Measurements from ENCODE around the gene AMDHD2. TPM values are rescaled to one million over a fixed set of nuclear protein-coding genes. Genes with fewer than 3 reads are reported as not detected.

The AMDHD2 gene
- total RNA-seq, 2 experiments from 2014 or later, result 20.9 to 31.6 TPM

DNA sequence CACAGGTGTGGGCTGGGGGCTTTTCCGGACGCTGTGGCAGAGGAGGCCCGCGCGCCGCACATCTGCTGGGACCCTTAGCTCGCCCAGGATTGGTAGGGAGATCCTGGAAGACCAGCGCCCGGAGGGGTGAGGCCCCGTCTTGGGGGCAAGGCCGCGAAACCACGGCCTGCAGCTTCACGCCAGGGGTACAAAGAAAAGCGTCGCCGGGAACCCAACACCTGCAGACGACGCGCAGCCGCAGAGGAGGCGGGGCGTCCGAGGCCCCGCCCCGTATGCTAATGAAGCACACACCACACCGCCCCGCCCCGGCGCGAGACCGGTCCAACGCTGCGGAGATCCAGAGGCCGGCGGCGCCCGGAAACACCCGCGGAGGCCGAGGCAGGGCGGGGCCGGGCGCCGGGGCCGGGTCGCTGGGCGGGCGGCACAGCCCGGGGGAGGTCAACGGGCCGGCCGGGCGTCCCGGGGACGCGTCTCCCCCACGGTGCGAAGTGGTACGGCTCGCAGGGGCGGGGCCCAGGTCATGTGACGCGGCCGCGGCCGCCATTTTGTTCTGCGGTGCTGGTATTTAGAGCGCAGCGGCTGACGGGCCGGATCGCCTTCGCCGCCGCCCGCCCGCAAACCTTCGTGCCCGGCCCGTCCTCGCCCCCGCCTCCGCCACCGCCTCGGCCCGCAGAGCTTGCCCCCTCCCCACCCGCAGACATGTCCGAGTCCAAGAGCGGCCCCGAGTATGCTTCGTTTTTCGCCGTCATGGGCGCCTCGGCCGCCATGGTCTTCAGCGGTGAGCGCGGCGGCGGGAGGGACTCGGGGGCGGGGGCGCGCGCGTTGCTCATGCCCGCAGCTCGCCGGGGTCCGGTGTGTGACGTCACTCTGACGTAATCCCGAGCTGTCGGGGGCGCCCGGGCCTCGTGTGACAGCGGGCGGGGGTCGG, 6.5 kb upstream of the AMDHD2 start, which contains the start of gene ATP6V0C:
Gene ATP6V0C (plus strand): TSS at position 548 of the 928 bp plus-strand sequence. CDS start 152 bp downstream, at position 700.
- intact Hi-C loops (cut with DNase I, micrococcal nuclease), result loop anchor here (1.0 to 10.0 kb wide), 15 partner anchors 18 to 519 kb away; partner anchors contain the start of genes TBC1D24 (in 2 of the 2), ABCA3 (in 1 of the 2), CCNF (in 1 of the 2) and CEMP1 (in 1 of the 2)
- ATAC-seq, result peak; percentile 90
- Mint-ChIP-seq H3K27me3 (no peaks in the 10 kb centered on the region), H3K9me3 (ENCODE audit: low read depth) (no peaks in the 10 kb centered on the region), H3K27ac (peak within 1 kb of the TSS; percentile 95), H3K4me1 (peaks cover 44% of the 10 kb centered on the region), H3K36me3 (ENCODE audit: low read depth) (peaks cover 6% of the 10 kb centered on the region), H3K4me3 (peak within 1 kb of the TSS; percentile 93)
- peak; percentile 95 for DNase-seq
- ChIA-PET POLR2A (no interaction called here), CTCF (no interaction called here)

DNA sequence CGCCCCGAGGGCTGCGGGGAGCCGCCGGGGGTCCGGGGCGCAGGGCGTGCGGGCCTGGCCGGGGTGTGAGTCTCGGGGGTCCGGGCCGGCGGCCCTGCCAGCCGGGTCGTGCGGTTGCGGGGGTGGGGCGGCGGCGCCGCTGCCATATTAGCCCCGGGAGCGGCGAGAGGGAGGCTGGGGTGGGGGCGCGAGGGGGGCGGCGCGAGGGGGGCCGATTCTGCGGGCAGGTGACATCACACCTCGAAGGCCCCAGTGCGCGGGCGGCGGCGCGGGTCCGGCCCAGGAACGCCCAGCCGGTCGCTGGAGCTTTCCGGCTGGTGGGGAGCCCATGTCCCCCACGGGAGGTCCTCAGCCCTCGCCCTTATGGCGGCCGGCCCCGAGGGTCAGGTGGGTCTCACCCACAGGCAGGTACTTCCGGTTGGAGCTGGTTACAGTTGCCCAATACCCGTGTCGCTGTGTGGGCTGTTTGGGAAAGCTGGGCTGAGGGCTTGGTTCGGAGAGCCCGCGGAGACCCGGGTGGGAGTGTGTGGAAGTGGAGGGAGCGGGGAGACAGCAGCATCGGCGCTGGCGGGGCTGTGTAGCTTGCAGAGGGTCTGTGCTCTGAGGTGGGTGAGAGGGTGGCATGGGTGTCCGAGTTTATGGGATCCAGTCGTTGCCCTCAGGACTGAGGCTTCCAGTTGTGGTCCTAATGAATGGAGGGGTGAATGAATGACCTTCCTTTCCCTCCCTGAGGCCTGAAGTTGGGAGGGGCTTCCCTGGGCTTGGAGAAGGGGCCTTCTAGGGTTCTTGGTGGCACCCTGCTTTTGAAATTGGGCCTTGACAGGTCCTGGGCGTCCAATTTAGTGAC, 5.6 kb upstream of the AMDHD2 start:
- H3K4me1 Mint-ChIP-seq, result peaks cover 48% of the 10 kb centered on the region
- no peaks in the 10 kb centered on the region for H3K9me3 Mint-ChIP-seq (ENCODE audit: low read depth)
- peak overlapping the region; percentile 93 for H3K4me3 Mint-ChIP-seq
- DNase-seq (peak; percentile 59), ATAC-seq (peak; percentile 17)
- H3K27me3 Mint-ChIP-seq, result no peaks in the 10 kb centered on the region
- peak overlapping the region; percentile 95 for H3K27ac Mint-ChIP-seq
- intact Hi-C loops (cut with DNase I, micrococcal nuclease), result loop anchor here (5.0 to 10.0 kb wide), 2 partner anchors 37 to 520 kb away; partner anchors contain the start of gene TBC1D24 (in 1 of the 2)
- POLR2A ChIA-PET, result no interaction called here
- CTCF ChIA-PET, result interaction anchor here (0.6 kb wide), 1 partner anchor 736 kb away, joined by 3 read pairs; no protein-coding TSS in a partner anchor
- peaks cover 8% of the 10 kb centered on the region for H3K36me3 Mint-ChIP-seq (ENCODE audit: low read depth)

DNA sequence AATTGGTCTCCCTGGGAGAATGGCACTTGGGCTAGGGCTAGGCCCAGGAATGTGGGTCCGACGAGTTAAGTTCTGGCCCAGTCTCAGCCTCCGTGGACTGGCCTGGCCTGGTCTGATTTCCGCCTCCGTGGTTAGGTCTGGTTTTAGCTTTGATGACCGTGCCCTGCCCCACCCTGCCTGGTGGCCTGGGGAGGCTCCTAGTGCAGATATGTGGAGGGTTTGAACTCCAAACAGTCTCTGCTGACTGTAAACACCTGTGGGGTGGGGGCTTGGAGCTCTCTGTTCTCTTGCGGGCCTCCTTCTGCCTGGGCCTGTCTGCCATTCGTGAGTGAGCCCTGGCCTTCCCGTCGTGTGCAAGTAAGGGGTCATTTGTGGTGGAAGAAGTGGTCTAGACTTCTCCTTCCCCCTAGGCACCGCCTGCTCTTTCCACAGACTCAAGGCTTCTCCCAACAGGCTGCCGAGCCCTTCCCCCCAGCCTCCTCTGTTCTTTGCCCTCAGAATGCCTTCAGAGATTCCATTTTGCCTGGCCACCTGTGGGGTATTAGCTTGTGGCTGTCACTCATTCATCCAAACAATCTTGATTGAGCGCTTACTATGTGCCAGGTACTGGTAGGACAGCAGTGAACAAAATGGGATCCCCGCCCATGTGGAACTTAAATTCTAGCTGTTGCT, 4.9 kb upstream of the AMDHD2 start:
- Mint-ChIP-seq H3K27ac (peak overlapping the region; percentile 95), H3K9me3 (ENCODE audit: low read depth) (no peaks in the 10 kb centered on the region), H3K27me3 (no peaks in the 10 kb centered on the region), H3K36me3 (ENCODE audit: low read depth) (peaks cover 13% of the 10 kb centered on the region), H3K4me1 (peaks cover 53% of the 10 kb centered on the region), H3K4me3 (peak overlapping the region; percentile 93)
- DNase-seq (no peak), ATAC-seq (no peak)
- ChIA-PET POLR2A (interaction anchor here (0.6 kb wide), 2 partner anchors 525 to 734 kb away, joined by 3 read pairs; no protein-coding TSS in a partner anchor), CTCF (interaction anchor here (0.5 to 1.0 kb wide), 3 partner anchors 14 to 735 kb away, joined by 3 read pairs; no protein-coding TSS in a partner anchor)
- intact Hi-C loops (cut with DNase I, micrococcal nuclease), result loop anchor here in 1 of 2 experiments (10.0 kb wide), 1 partner anchor 521 kb away; no protein-coding TSS in a partner anchor

- DNase-seq (no peak), ATAC-seq (no peak)
- peaks cover 61% of the 10 kb centered on the region for H3K4me1 Mint-ChIP-seq
- POLR2A ChIA-PET, result interaction anchor here (0.6 kb wide), 1 partner anchor 73 kb away, joined by 3 read pairs; no protein-coding TSS in a partner anchor
- H3K27ac Mint-ChIP-seq, result peak overlapping the region; percentile 82
- peak overlapping the region; percentile 93 for H3K4me3 Mint-ChIP-seq
- intact Hi-C loops (cut with DNase I, micrococcal nuclease), result loop anchor here in 1 of 2 experiments (10.0 kb wide), 1 partner anchor 522 kb away; no protein-coding TSS in a partner anchor
- no peaks in the 10 kb centered on the region for H3K9me3 Mint-ChIP-seq (ENCODE audit: low read depth)
- peaks cover 17% of the 10 kb centered on the region for H3K36me3 Mint-ChIP-seq (ENCODE audit: low read depth)
- CTCF ChIA-PET, result interaction anchor here (1.0 kb wide), 1 partner anchor 15 kb away, joined by 3 read pairs; no protein-coding TSS in a partner anchor
- H3K27me3 Mint-ChIP-seq, result no peaks in the 10 kb centered on the region
Measured at GRCh38 chr16:2516391-2517240, 3.6 kb upstream of the AMDHD2 start.

- H3K36me3 Mint-ChIP-seq (ENCODE audit: low read depth), result peaks cover 17% of the 10 kb centered on the region
- H3K4me1 Mint-ChIP-seq, result peaks cover 55% of the 10 kb centered on the region
- H3K4me3 Mint-ChIP-seq, result no peak overlapping the region
- DNase-seq (no peak), ATAC-seq (no peak)
- intact Hi-C loops (cut with DNase I, micrococcal nuclease), result loop anchor here in 1 of 2 experiments (10.0 kb wide), 1 partner anchor 523 kb away; no protein-coding TSS in a partner anchor
- H3K9me3 Mint-ChIP-seq (ENCODE audit: low read depth), result no peaks in the 10 kb centered on the region
- ChIA-PET POLR2A (interaction anchor here (0.6 kb wide), 1 partner anchor 1711 kb away, joined by 3 read pairs; no protein-coding TSS in a partner anchor), CTCF (interaction anchor here (2.5 kb wide), 1 partner anchor 17 kb away, joined by 11 read pairs; no protein-coding TSS in a partner anchor)
- no peak overlapping the region for H3K27ac Mint-ChIP-seq
- no peaks in the 10 kb centered on the region for H3K27me3 Mint-ChIP-seq
Measured at GRCh38 chr16:2517954-2518605, 2.1 kb upstream of the AMDHD2 start.

DNA sequence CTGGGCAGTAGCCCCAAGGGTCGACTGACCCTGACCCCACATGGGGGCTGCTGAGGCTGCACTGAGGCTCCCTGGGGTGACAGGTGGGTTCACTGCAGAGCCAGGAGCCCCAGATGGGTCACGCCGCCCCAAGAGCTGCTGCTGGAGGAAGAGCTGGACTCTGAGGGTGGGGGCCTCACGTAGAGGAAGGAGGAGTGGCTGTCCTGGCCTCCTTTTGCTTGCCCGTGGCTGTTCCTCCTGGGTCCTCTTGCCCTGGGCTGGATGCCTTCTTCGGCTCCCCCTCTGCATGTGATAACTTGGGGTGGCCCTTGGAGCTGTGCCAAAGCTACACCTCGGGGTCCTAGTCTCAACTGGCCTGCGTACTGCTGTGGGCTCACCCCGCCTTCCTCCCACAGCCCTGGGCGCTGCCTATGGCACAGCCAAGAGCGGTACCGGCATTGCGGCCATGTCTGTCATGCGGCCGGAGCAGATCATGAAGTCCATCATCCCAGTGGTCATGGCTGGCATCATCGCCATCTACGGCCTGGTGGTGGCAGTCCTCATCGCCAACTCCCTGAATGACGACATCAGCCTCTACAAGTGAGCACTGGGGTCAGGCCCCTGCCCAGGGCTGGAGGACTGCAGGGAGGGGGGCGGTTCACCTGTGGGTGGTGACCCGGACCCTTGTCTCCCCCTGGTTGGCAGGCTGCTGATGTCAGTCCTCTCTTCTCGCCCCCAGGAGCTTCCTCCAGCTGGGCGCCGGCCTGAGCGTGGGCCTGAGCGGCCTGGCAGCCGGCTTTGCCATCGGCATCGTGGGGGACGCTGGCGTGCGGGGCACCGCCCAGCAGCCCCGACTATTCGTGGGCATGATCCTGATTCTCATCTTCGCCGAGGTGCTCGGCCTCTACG, 1.1 kb upstream of the AMDHD2 start:
- Mint-ChIP-seq H3K27me3 (no peaks in the 10 kb centered on the region), H3K4me3 (peak overlapping the region; percentile 80), H3K36me3 (ENCODE audit: low read depth) (peaks cover 21% of the 10 kb centered on the region), H3K4me1 (peaks cover 56% of the 10 kb centered on the region), H3K9me3 (ENCODE audit: low read depth) (no peaks in the 10 kb centered on the region), H3K27ac (peak overlapping the region; percentile 82)
- ATAC-seq, result no peak
- CTCF ChIA-PET, result interaction anchor here (2.5 kb wide), 1 partner anchor 18 kb away, joined by 11 read pairs; no protein-coding TSS in a partner anchor
- POLR2A ChIA-PET, result no interaction called here
- DNase-seq, result no peak
- intact Hi-C loops (cut with DNase I, micrococcal nuclease), result loop anchor here in 1 of 2 experiments (10.0 kb wide), 1 partner anchor 524 kb away; no protein-coding TSS in a partner anchor

DNA sequence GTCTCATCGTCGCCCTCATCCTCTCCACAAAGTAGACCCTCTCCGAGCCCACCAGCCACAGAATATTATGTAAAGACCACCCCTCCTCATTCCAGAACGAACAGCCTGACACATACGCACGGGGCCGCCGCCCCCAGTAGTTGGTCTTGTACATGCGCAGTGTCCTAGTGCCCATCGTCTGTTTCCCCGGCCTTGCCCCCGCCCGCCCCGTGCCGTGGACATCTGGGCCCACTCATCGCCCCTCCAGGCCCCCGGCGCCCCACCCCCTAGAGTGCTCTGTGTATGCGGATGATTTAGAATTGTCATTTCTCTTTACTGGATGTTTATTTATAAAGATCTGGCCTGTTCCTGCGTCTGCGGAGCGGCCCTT, 475 bp upstream of the AMDHD2 start:
- DNase-seq (no peak), ATAC-seq (no peak)
- Mint-ChIP-seq H3K27me3 (no peaks in the 10 kb centered on the region), H3K27ac (peak overlapping the region; percentile 82), H3K4me3 (peak overlapping the region; percentile 80), H3K36me3 (ENCODE audit: low read depth) (peaks cover 24% of the 10 kb centered on the region), H3K4me1 (peaks cover 54% of the 10 kb centered on the region), H3K9me3 (ENCODE audit: low read depth) (no peaks in the 10 kb centered on the region)
- CTCF ChIA-PET, result interaction anchor here (0.6 to 2.5 kb wide), 5 partner anchors 9 to 182 kb away, joined by 3 to 11 read pairs (median 3); partner anchors contain the start of gene CEMP1
- intact Hi-C loops (cut with DNase I, micrococcal nuclease), result loop anchor here (1.0 to 10.0 kb wide), 6 partner anchors 12 to 525 kb away; partner anchors contain the start of genes CCNF (in 1 of the 2), CEMP1 (in 1 of the 2) and RNPS1 (in 1 of the 2)
- POLR2A ChIA-PET, result interaction anchor here (1.1 to 1.5 kb wide), 3 partner anchors 10 to 25 kb away, joined by 3 to 8 read pairs (median 5); partner anchors contain the start of gene CEMP1

DNA sequence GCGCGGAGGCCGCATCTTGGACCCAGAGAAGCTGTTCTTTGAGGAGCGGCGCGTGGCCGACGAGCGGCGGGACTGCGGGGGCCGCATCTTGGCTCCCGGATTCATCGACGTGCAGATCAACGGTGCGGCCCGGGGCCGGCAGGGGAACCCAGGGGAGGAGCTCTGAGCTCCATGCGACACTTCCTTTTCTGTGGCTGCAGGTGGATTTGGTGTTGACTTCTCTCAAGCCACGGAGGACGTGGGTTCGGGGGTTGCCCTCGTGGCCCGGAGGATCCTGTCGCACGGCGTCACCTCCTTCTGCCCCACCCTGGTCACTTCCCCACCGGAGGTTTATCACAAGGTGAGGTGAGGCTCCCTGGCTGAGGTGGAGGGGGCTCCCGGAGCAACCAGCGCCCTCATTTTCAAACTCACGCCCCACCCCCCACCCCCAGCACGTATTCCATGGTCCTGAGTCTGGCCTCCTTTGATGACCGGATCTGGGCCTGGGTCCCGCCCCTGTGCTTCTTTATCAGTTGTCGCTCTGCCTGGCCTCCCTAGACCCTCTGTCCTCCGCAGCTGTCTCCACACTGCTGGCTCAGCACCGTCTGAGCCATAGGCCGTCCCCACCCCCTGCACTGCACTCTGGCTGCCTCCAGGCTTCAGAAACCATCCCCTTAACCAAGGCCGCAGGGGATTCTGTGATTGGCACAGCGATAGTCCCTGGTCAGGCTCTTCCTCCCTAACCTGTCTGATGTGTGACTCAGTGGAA, 787 bp downstream of the AMDHD2 start:
- ATAC-seq, result peak; percentile 43
- Mint-ChIP-seq H3K4me1 (peaks cover 45% of the 10 kb centered on the region), H3K9me3 (ENCODE audit: low read depth) (no peaks in the 10 kb centered on the region), H3K27me3 (no peaks in the 10 kb centered on the region), H3K27ac (peak overlapping the region; percentile 89), H3K36me3 (ENCODE audit: low read depth) (peaks cover 26% of the 10 kb centered on the region), H3K4me3 (peak overlapping the region; percentile 80)
- POLR2A ChIA-PET, result interaction anchor here (1.1 to 1.5 kb wide), 3 partner anchors 8 to 23 kb away, joined by 3 to 8 read pairs (median 5); partner anchors contain the start of gene CEMP1
- CTCF ChIA-PET, result interaction anchor here (1.6 kb wide), 1 partner anchor 10 kb away, joined by 3 read pairs; the partner anchor contains the start of gene CEMP1
- peak; percentile 67 for DNase-seq
- intact Hi-C loops (cut with DNase I, micrococcal nuclease), result loop anchor here (1.0 kb wide), 5 partner anchors 10 to 253 kb away; partner anchors contain the start of genes CCNF (in 1 of the 2), CEMP1 (in 1 of the 2) and RNPS1 (in 1 of the 2)
